ENCODE data around the gene GADD45G.

GADD45G gene

GRCh38 chr9:89608641-89609335 is 4.0 kb downstream of the GADD45G start:
- DNase-seq (ENCODE audit: low read depth in 2 of 3, low spot score in 1 of 3): no peak

GRCh38 chr9:89609426-89610006 is 4.7 kb downstream of the GADD45G start:
- DNase-seq (ENCODE audit: low read depth in 2 of 3, low spot score in 1 of 3): no peak

GRCh38 chr9:89610391-89610925 is 5.6 kb downstream of the GADD45G start:
- no peak for DNase-seq (ENCODE audit: low read depth in 2 of 3, low spot score in 1 of 3)

- no peak for DNase-seq (ENCODE audit: low read depth in 2 of 3, low spot score in 1 of 3)
These were observed 6.6 kb downstream of the GADD45G start for GRCh38 chr9:89611425-89611824.

- no peak for DNase-seq (ENCODE audit: low read depth in 2 of 3, low spot score in 1 of 3)
These were observed 7.9 kb downstream of the GADD45G start for GRCh38 chr9:89612566-89613278.

GRCh38 chr9:89613912-89614892 is 9.4 kb downstream of the GADD45G start:
- DNase-seq (ENCODE audit: low read depth in 2 of 3, low spot score in 1 of 3): no peak

- no peak for DNase-seq (ENCODE audit: low read depth in 2 of 3, low spot score in 1 of 3)
These were observed 10.8 kb downstream of the GADD45G start for GRCh38 chr9:89615661-89616060.

GRCh38 chr9:89616411-89616810 is 11.6 kb downstream of the GADD45G start:
- no peak for DNase-seq (ENCODE audit: low read depth in 2 of 3, low spot score in 1 of 3)

- DNase-seq (ENCODE audit: low read depth in 2 of 3, low spot score in 1 of 3): no peak
These were observed 13.2 kb downstream of the GADD45G start for GRCh38 chr9:89617978-89618377.

- no peak for DNase-seq (ENCODE audit: low read depth in 2 of 3, low spot score in 1 of 3)
These were observed 14.2 kb downstream of the GADD45G start for GRCh38 chr9:89619019-89619418.

GRCh38 chr9:89619424-89620138 is 14.8 kb downstream of the GADD45G start:
- DNase-seq (ENCODE audit: low read depth in 2 of 3, low spot score in 1 of 3): no peak

- DNase-seq (ENCODE audit: low read depth in 2 of 3, low spot score in 1 of 3): no peak
These were observed 16.2 kb downstream of the GADD45G start for GRCh38 chr9:89621031-89621430.

- no peak for DNase-seq (ENCODE audit: low read depth in 2 of 3, low spot score in 1 of 3)
These were observed 16.9 kb downstream of the GADD45G start for GRCh38 chr9:89621676-89622075.

GRCh38 chr9:89622933-89623861 is 18.4 kb downstream of the GADD45G start:
- no peak for DNase-seq (ENCODE audit: low read depth in 2 of 3, low spot score in 1 of 3)

GRCh38 chr9:89623925-89624420 is 19.2 kb downstream of the GADD45G start:
- DNase-seq (ENCODE audit: low read depth in 2 of 3, low spot score in 1 of 3): no peak

GRCh38 chr9:89625721-89626687 is 21.2 kb downstream of the GADD45G start:
- DNase-seq (ENCODE audit: low read depth in 2 of 3, low spot score in 1 of 3): no peak

GRCh38 chr9:89626741-89627265 is 22.0 kb downstream of the GADD45G start:
- DNase-seq (ENCODE audit: low read depth in 2 of 3, low spot score in 1 of 3): no peak

GRCh38 chr9:89628601-89629000 is 23.8 kb downstream of the GADD45G start:
- no peak for DNase-seq (ENCODE audit: low read depth in 2 of 3, low spot score in 1 of 3)
